Activated B cell treated with CpG ODN at 0.5 μM for 24 hours (primary cell): Measurements from ENCODE around the gene HPS5. TPM values are rescaled to one million over a fixed set of nuclear protein-coding genes. Genes with fewer than 3 reads are reported as not detected.

Experiments used
- ATAC-seq: fragments of 200-7000 bp; cut with Tn5 transposase; one replicate; pipeline ENCODE4 v1.10.0; 2021; ENCODE audit warnings: low read depth, mild to moderate bottlenecking, moderate library complexity
- CTCF ChIA-PET: fragments of 350-600 bp; sonication (Branson Sonifier 250); formaldehyde crosslinking; loops from one replicate; lab custom pipeline; 2021; ENCODE audit warnings: antibody characterized with exemption; lab: Charles Lee
- POLR2A ChIA-PET: fragments of 350-600 bp; sonication (Branson Sonifier 250); formaldehyde crosslinking; loops from one replicate; lab custom pipeline; 2021; ENCODE audit warnings: antibody characterized with exemption; lab: Charles Lee
- DNase-seq: peaks from one replicate; pipeline ENCODE4 v3.0.0; 2022
- H3K27ac Mint-ChIP-seq: one replicate; pipeline ENCODE4 v1.8.0; 2020; ENCODE audit warnings: mixed read lengths
- H3K27me3 Mint-ChIP-seq: one replicate; pipeline ENCODE4 v1.8.0; 2021; ENCODE audit warnings: mixed read lengths
- H3K36me3 Mint-ChIP-seq: one replicate; pipeline ENCODE4 v1.8.0; 2021; ENCODE audit warnings: low read depth, mixed read lengths
- H3K4me1 Mint-ChIP-seq: one replicate; pipeline ENCODE4 v1.8.0; 2021; ENCODE audit warnings: mixed read lengths
- H3K4me3 Mint-ChIP-seq: one replicate; pipeline ENCODE4 v1.8.0; 2020; ENCODE audit warnings: mild to moderate bottlenecking, mixed read lengths
- H3K9me3 Mint-ChIP-seq: one replicate; pipeline ENCODE4 v1.8.0; 2020; ENCODE audit warnings: mixed read lengths
- intact Hi-C: fragments of 100-400 bp; cut with micrococcal nuclease; formaldehyde crosslinking; loops from one replicate; pipeline ENCODE4 v1.15.1; 2024
- total RNA-seq: library from RNA; stranded (reverse); gene quantifications from 2 replicates; pipeline ENCODE4 v1.2.3, GENCODE V29; 2022
- TF ChIP-seq, protein P1 (sequence below): fragments of 200-600 bp; IDR thresholded peaks from one replicate; pipeline ENCODE4 v1.8.0; 2022; ENCODE audit warnings: antibody characterized with exemption, mild to moderate bottlenecking

The HPS5 gene
- total RNA-seq, 1 donor from 2014 or later = 51.0 TPM

DNA sequence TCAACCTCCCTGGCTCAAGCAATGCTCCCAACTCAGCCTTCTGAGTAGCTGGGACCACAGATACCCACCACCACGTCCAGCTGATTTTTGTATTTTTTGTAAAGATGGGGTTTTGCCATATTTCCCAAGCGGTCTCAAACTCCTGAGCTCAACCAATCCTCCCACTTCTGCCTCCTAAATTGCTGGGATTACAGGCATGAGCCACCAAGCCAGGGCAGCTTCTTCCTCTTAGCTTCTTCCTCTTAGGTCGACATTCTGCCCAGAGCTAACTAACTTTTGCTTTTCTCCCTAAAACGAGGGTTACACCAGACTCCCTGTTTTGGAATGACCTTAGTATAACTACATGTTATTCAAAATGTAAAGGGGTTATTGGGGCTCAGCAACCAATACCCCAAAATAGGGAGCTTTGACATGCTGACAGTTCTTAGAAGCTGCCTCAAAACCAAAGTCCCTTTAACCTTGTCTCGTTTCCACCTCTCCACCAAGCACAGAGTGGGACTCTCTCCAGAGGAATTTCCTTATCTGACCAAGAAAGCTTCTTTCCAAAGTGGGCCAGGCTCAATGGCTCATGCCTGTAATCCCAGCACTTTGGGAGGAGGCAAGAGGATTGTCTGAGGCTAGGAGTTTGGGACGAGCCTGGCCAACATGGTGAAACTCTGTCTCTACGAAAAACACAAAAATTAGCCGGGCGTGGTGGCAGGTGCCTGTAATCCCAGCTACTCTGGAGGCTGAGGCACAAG lies 7.0 kb downstream of the HPS5 start:
- POLR2A ChIA-PET = interaction anchor here (1.6 kb wide), 1 partner anchor 212 kb away, joined by 3 read pairs; the partner anchor contains the start of gene TSG101

GRCh38 chr11:18313965-18314763 lies 7.8 kb downstream of the HPS5 start:
- H3K27ac Mint-ChIP-seq = no peak overlapping the region
- ChIA-PET CTCF (no interaction called here), POLR2A (interaction anchor here (0.6 to 4.7 kb wide), 3 partner anchors 8 to 213 kb away, joined by 3 to 47 read pairs (median 3); partner anchors contain the start of genes GTF2H1, HPS5 and TSG101)
- H3K4me1 Mint-ChIP-seq = peaks cover 49% of the 10 kb centered on the region
- ATAC-seq (no peak), DNase-seq (no peak)
- no peaks in the 10 kb centered on the region for H3K27me3 Mint-ChIP-seq
- TF ChIP-seq, protein P1, sequence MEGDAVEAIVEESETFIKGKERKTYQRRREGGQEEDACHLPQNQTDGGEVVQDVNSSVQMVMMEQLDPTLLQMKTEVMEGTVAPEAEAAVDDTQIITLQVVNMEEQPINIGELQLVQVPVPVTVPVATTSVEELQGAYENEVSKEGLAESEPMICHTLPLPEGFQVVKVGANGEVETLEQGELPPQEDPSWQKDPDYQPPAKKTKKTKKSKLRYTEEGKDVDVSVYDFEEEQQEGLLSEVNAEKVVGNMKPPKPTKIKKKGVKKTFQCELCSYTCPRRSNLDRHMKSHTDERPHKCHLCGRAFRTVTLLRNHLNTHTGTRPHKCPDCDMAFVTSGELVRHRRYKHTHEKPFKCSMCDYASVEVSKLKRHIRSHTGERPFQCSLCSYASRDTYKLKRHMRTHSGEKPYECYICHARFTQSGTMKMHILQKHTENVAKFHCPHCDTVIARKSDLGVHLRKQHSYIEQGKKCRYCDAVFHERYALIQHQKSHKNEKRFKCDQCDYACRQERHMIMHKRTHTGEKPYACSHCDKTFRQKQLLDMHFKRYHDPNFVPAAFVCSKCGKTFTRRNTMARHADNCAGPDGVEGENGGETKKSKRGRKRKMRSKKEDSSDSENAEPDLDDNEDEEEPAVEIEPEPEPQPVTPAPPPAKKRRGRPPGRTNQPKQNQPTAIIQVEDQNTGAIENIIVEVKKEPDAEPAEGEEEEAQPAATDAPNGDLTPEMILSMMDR = no peak
- intact Hi-C loops = no loop called here
- no peak overlapping the region for H3K4me3 Mint-ChIP-seq
- no peaks in the 10 kb centered on the region for H3K9me3 Mint-ChIP-seq
- peaks cover 74% of the 10 kb centered on the region for H3K36me3 Mint-ChIP-seq

More for the DNA sequence above, 7.0 kb downstream of the HPS5 start:
- peaks cover 54% of the 10 kb centered on the region for H3K4me1 Mint-ChIP-seq
- H3K4me3 Mint-ChIP-seq = no peak overlapping the region
- ATAC-seq (no peak), DNase-seq (no peak)
- TF ChIP-seq, protein P1 = no peak
- H3K27me3 Mint-ChIP-seq = no peaks in the 10 kb centered on the region
- intact Hi-C loops = no loop called here
- H3K27ac Mint-ChIP-seq = no peak overlapping the region
- CTCF ChIA-PET = no interaction called here
- no peaks in the 10 kb centered on the region for H3K9me3 Mint-ChIP-seq
- peaks cover 72% of the 10 kb centered on the region for H3K36me3 Mint-ChIP-seq

GRCh38 chr11:18312663-18313420 lies 9.1 kb downstream of the HPS5 start:
- Mint-ChIP-seq H3K4me3 (no peak overlapping the region), H3K4me1 (peaks cover 38% of the 10 kb centered on the region), H3K36me3 (peaks cover 76% of the 10 kb centered on the region), H3K27me3 (no peaks in the 10 kb centered on the region), H3K27ac (peak overlapping the region; percentile 69), H3K9me3 (no peaks in the 10 kb centered on the region)
- ATAC-seq (no peak), DNase-seq (no peak)
- ChIA-PET CTCF (no interaction called here), POLR2A (interaction anchor here (0.6 to 4.7 kb wide), 5 partner anchors 7 to 194 kb away, joined by 3 to 47 read pairs (median 9); partner anchors contain the start of genes GTF2H1, HPS5 and LDHA)
- TF ChIP-seq, protein P1 = no peak
- intact Hi-C loops = no loop called here

GRCh38 chr11:18312012-18312411 lies 9.9 kb downstream of the HPS5 start:
- POLR2A ChIA-PET = interaction anchor here (0.7 to 4.7 kb wide), 5 partner anchors 8 to 395 kb away, joined by 6 to 47 read pairs (median 13); partner anchors contain the start of genes GTF2H1, HPS5 and LDHA
- CTCF ChIA-PET = no interaction called here

More at GRCh38 chr11:18312012-18312411, 9.9 kb downstream of the HPS5 start:
- no peak for DNase-seq
- H3K4me3 Mint-ChIP-seq = no peak overlapping the region
- no peaks in the 10 kb centered on the region for H3K9me3 Mint-ChIP-seq
- intact Hi-C loops = no loop called here
- H3K27me3 Mint-ChIP-seq = no peaks in the 10 kb centered on the region
- H3K36me3 Mint-ChIP-seq = peaks cover 78% of the 10 kb centered on the region
- no peak for ATAC-seq
- H3K4me1 Mint-ChIP-seq = peaks cover 38% of the 10 kb centered on the region
- H3K27ac Mint-ChIP-seq = peak overlapping the region; percentile 76
- TF ChIP-seq, protein P1 = no peak
